ENCODE results near the gene ANKS1B. TPM values are rescaled to one million over a fixed set of nuclear protein-coding genes. Genes with fewer than 3 reads are reported as not detected.
"Not testable (repeated sequence)": the region's sequence is repeated elsewhere in the genome, so short reads cannot be mapped to it uniquely, and the experiment has no call there.

ANKS1B gene
- total and polyA plus RNA-seq, 4 experiments from 2014 or later = 0.28 to 0.55 TPM; not detected in 2

DNA sequence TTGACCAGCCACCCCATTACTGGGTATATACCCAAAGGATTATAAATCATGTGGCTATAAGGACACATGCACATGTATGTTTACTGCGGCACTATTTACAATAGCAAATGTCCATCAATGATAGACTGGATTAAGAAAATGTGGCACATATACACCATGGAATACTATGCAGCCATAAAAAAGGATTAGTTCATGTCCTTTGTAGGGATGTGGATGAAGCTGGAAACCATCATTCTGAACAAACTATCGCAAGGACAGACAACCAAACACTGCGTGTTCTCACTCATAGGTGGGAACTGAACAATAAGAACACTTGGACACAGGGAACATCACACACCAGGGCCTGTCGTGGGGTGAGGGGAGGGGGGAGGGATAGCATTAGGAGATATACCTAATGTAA lies 31.6 kb upstream of the ANKS1B start:
- H3K4me1 Mint-ChIP-seq; DNase-seq; H3K36me3 ChIP-seq (ENCODE audit: insufficient read depth, low read length); H3K27ac ChIP-seq (ENCODE audit: low read depth, low read length); CTCF ChIA-PET (ENCODE audit: partially characterized antibody); H3K36me3 Mint-ChIP-seq; H3K27me3 ChIP-seq (ENCODE audit: insufficient read depth, low read length); H3K4me3 Mint-ChIP-seq; intact Hi-C loops (cut with micrococcal nuclease); H3K4me1 ChIP-seq (ENCODE audit: insufficient read depth, low read length); H3K9me3 ChIP-seq (ENCODE audit: control insufficient read depth in 1 of 2, low read length in 2 of 2); H3K27me3 Mint-ChIP-seq; H3K4me3 ChIP-seq (ENCODE audit: low read length in 2 of 2); POLR2A ChIA-PET (ENCODE audit: partially characterized antibody); H3K27ac Mint-ChIP-seq: not testable (repeated sequence)
- H3K9me3 Mint-ChIP-seq = peaks cover 0 to 31% (median 12%) of the 10 kb centered on the region in 8 donors

DNA sequence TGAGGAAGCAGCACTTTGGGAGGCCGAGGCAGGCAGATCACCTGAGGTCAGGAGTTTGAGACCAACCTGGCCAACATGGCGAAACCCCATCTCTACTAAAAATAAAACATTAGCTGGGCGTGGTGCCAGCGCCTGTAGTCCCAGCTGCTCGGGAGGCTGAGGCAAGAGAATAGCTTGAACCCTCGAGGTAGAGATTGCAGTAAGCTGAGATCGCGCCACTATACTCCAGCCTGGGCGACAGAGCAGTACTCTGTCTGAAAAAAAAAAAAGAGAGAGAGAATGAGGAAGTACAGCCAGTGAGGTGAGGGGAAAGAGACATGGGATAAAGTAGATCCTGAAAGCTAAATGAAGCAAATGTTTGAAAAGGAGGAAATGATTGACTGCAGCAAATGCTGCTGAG lies 21.1 kb upstream of the ANKS1B start:
- not testable (repeated sequence) for H3K4me1 Mint-ChIP-seq; H3K4me3 Mint-ChIP-seq; H3K4me3 ChIP-seq (ENCODE audit: low read length in 2 of 2)

DNA sequence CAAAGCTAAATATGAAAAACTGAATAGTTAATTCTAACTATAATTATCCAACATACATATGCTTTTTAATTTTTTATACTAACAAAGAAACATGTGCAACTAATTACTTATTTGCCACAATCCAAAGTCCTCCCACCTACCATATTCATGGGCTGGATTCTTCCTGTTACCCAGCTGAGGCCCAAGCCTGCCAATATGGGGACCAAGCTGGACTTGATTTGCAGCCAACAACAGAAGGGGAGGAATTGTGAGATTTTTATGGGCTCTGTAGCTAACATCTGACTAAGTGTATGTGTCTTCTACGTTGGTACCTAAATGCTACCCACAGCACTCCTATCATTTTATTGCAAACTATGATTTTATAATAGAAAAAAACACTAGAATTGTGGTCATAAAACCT lies 13.1 kb upstream of the ANKS1B start:
- intact Hi-C loops (cut with micrococcal nuclease) = no loop called here

More for the DNA sequence above, 21.1 kb upstream of the ANKS1B start:
- H3K27ac Mint-ChIP-seq; H3K27me3 Mint-ChIP-seq; H3K27me3 ChIP-seq (ENCODE audit: insufficient read depth, low read length); H3K36me3 ChIP-seq (ENCODE audit: insufficient read depth, low read length); POLR2A ChIA-PET (ENCODE audit: partially characterized antibody); intact Hi-C loops (cut with micrococcal nuclease); H3K9me3 ChIP-seq (ENCODE audit: control insufficient read depth in 1 of 2, low read length in 2 of 2); DNase-seq; H3K4me1 ChIP-seq (ENCODE audit: insufficient read depth, low read length); CTCF ChIA-PET (ENCODE audit: partially characterized antibody); H3K27ac ChIP-seq (ENCODE audit: low read depth, low read length): not testable (repeated sequence)
- Mint-ChIP-seq H3K36me3 (peaks cover 1 to 27% of the 10 kb centered on the region in 2 donors), H3K9me3 (peaks cover 0 to 15% (median 5%) of the 10 kb centered on the region in 8 donors)

DNA sequence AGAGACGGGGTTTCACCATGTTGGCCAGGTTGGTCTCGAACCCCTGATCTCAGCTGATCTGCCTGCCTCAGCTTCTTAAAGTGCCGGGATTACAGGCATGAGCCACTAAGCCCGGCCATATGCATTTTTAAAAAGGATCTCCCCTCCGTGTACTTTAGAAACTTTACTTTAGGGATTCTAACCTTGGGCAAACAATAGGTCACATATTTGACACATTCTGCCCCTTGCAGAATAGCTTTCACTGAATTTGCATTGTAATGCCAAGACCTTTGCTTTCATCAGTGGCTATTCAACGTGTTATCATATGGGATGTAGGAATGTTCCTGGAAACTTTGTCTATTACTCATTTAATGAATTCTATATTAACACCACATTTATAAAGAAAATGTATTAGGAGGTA lies 11.4 kb upstream of the ANKS1B start:
- no peaks in the 10 kb centered on the region for H3K4me1 Mint-ChIP-seq
- no peak overlapping the region for H3K4me3 ChIP-seq (ENCODE audit: low read length in 2 of 2)
- no peak overlapping the region for H3K27ac ChIP-seq (ENCODE audit: low read depth, low read length)
- no peaks in the 10 kb centered on the region for H3K4me1 ChIP-seq (ENCODE audit: insufficient read depth, low read length)
- CTCF ChIA-PET (ENCODE audit: partially characterized antibody) = interaction anchor here (0.6 kb wide), 1 partner anchor 21 kb away, joined by 3 read pairs; no protein-coding TSS in a partner anchor
- H3K36me3 ChIP-seq (ENCODE audit: insufficient read depth, low read length) = no peaks in the 10 kb centered on the region
- H3K9me3 ChIP-seq (ENCODE audit: control insufficient read depth in 1 of 2, low read length in 2 of 2) = no peaks in the 10 kb centered on the region
- POLR2A ChIA-PET (ENCODE audit: partially characterized antibody) = no interaction called here
- no peak for DNase-seq
- intact Hi-C loops (cut with micrococcal nuclease) = no loop called here
- H3K27ac Mint-ChIP-seq = no peak overlapping the region
- no peaks in the 10 kb centered on the region for H3K27me3 Mint-ChIP-seq
- H3K9me3 Mint-ChIP-seq = peaks cover 4 to 33% (median 20%) of the 10 kb centered on the region in 8 donors
- no peaks in the 10 kb centered on the region for H3K36me3 Mint-ChIP-seq
- no peaks in the 10 kb centered on the region for H3K27me3 ChIP-seq (ENCODE audit: insufficient read depth, low read length)
- H3K4me3 Mint-ChIP-seq = no peak overlapping the region

More for the DNA sequence above, 13.1 kb upstream of the ANKS1B start:
- Histone ChIP-seq H3K27ac (ENCODE audit: low read depth, low read length) (no peak overlapping the region), H3K9me3 (ENCODE audit: control insufficient read depth in 1 of 2, low read length in 2 of 2) (no peaks in the 10 kb centered on the region), H3K36me3 (ENCODE audit: insufficient read depth, low read length) (no peaks in the 10 kb centered on the region), H3K4me3 (ENCODE audit: low read length in 2 of 2) (no peak overlapping the region), H3K4me1 (ENCODE audit: insufficient read depth, low read length) (no peaks in the 10 kb centered on the region), H3K27me3 (ENCODE audit: insufficient read depth, low read length) (no peaks in the 10 kb centered on the region)
- POLR2A ChIA-PET (ENCODE audit: partially characterized antibody) = no interaction called here
- no peak for DNase-seq
- no peaks in the 10 kb centered on the region for H3K4me1 Mint-ChIP-seq
- H3K27ac Mint-ChIP-seq = no peak overlapping the region
- H3K4me3 Mint-ChIP-seq = no peak overlapping the region
- H3K27me3 Mint-ChIP-seq = no peaks in the 10 kb centered on the region
- H3K9me3 Mint-ChIP-seq = peaks cover 4 to 33% (median 19%) of the 10 kb centered on the region in 8 donors
- no peaks in the 10 kb centered on the region for H3K36me3 Mint-ChIP-seq
- CTCF ChIA-PET (ENCODE audit: partially characterized antibody) = no interaction called here

DNA sequence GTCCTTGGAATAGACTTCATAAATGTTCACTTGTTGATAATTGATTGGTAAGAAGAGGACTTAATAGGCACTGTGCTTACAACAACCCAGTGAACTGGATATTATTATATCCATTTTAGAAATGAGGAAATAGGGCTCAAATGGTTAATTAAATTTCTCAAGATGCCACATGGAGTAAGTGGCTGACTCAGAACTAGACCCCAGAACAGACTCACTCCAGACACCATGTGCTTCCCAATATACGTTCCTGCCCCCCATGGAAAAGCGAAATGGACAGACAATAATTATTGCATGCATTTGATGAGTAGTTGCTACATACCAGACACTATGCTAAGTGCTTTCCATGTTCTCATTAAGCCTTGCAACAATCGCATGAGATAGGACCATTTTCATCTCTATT lies 895 bp upstream of the ANKS1B start:
- intact Hi-C loops (cut with micrococcal nuclease) = no loop called here
- peaks cover 4 to 18% (median 13%) of the 10 kb centered on the region in 4 donors for H3K4me1 Mint-ChIP-seq

DNA sequence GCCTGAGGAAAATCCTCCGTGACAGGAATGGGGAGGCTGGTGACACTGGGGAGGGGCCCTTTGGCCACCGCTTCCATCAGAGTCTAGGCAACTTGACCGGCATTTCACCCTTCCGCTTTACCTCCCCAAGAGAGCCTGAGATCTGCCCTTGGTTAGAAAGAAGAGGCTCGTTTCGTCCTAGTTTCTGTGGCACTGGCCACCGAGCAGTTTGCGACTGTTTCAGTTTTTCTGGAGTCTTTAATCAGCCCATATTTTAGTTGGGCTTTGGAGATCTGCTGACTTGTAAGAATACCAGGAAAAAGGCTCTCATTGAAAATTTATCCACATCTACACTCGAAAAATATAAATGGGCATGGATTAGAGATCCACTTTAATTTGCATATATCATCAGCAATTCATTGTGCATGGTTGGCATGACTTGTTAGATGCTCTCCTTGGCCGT lies 414 bp upstream of the ANKS1B start:
- Histone ChIP-seq H3K4me3 (ENCODE audit: low read length in 2 of 2) (no peak overlapping the region), H3K27me3 (ENCODE audit: insufficient read depth, low read length) (peaks cover 3% of the 10 kb centered on the region), H3K27ac (ENCODE audit: low read depth, low read length) (no peak overlapping the region), H3K4me1 (ENCODE audit: insufficient read depth, low read length) (peaks cover 4% of the 10 kb centered on the region), H3K9me3 (ENCODE audit: control insufficient read depth in 1 of 2, low read length in 2 of 2) (no peaks in the 10 kb centered on the region), H3K36me3 (ENCODE audit: insufficient read depth, low read length) (no peaks in the 10 kb centered on the region)
- Mint-ChIP-seq H3K4me1 (peaks cover 4 to 18% (median 13%) of the 10 kb centered on the region in 4 donors), H3K9me3 (peaks cover 0 to 4% (median under 1%) of the 10 kb centered on the region in 8 donors), H3K27ac (no peak overlapping the region), H3K4me3 (peak overlapping the region; percentile 10 to 74 (median 52)), H3K27me3 (peaks cover 31 to 36% of the 10 kb centered on the region in 2 donors), H3K36me3 (no peaks in the 10 kb centered on the region)
- DNase-seq = no peak
- POLR2A ChIA-PET (ENCODE audit: partially characterized antibody) = no interaction called here
- intact Hi-C loops (cut with micrococcal nuclease) = no loop called here
- CTCF ChIA-PET (ENCODE audit: partially characterized antibody) = no interaction called here

More for the DNA sequence above, 895 bp upstream of the ANKS1B start:
- H3K27me3 Mint-ChIP-seq = peaks cover 31 to 36% of the 10 kb centered on the region in 2 donors
- peaks cover 0 to 4% (median under 1%) of the 10 kb centered on the region in 8 donors for H3K9me3 Mint-ChIP-seq
- no peak overlapping the region for H3K27ac Mint-ChIP-seq
- Histone ChIP-seq H3K27me3 (ENCODE audit: insufficient read depth, low read length) (peaks cover 3% of the 10 kb centered on the region), H3K4me1 (ENCODE audit: insufficient read depth, low read length) (peaks cover 4% of the 10 kb centered on the region), H3K27ac (ENCODE audit: low read depth, low read length) (no peak overlapping the region), H3K9me3 (ENCODE audit: control insufficient read depth in 1 of 2, low read length in 2 of 2) (no peaks in the 10 kb centered on the region), H3K36me3 (ENCODE audit: insufficient read depth, low read length) (no peaks in the 10 kb centered on the region), H3K4me3 (ENCODE audit: low read length in 2 of 2) (no peak overlapping the region)
- no peak for DNase-seq
- no peaks in the 10 kb centered on the region for H3K36me3 Mint-ChIP-seq
- H3K4me3 Mint-ChIP-seq = peak overlapping the region in 6 of 8 donors; percentile 46 to 74 (median 62)
- ChIA-PET CTCF (ENCODE audit: partially characterized antibody) (no interaction called here), POLR2A (ENCODE audit: partially characterized antibody) (no interaction called here)

DNA sequence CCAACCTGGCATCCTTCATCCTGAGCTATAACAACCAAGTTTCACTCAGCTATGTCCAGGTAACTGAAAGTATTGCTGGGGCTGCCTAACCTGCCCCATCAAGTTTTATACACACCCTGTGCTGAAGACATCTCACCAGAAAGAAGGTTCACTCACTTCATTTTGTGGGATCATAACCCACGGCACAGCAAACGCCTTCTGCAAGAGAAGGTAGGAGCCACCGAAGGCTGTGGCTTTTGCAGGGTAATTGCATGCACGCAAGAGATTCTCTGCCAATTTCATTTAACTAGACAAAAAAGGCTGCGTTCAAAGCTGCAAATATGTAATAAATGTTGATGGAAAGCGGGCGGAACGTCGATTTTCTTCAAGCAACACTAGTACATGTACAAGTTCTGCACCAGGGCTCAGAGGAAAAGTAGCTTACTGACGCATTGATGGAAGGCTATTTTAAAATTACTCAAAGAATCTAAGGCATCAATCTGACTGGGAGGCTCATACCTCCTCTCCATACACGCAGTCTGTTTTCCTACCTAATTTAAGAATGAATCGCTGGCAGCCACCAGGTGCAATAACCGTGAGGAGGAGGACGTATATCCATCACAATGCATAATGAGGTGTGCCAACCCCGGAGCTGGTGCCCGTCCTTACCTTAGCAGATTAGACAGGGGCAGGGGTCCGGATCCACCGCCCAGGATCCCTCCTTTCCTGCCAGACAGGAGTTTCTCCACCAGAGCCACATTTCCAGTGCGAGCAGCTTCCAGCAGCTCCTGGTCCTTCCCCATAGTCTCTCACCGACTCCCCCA lies 1.1 kb downstream of the ANKS1B start:
- H3K9me3 Mint-ChIP-seq = peaks cover 0 to 4% (median under 1%) of the 10 kb centered on the region in 8 donors
- Histone ChIP-seq H3K4me3 (ENCODE audit: low read length in 2 of 2) (no peak overlapping the region), H3K36me3 (ENCODE audit: insufficient read depth, low read length) (no peaks in the 10 kb centered on the region), H3K9me3 (ENCODE audit: control insufficient read depth in 1 of 2, low read length in 2 of 2) (no peaks in the 10 kb centered on the region), H3K27me3 (ENCODE audit: insufficient read depth, low read length) (peaks cover 3% of the 10 kb centered on the region), H3K27ac (ENCODE audit: low read depth, low read length) (no peak overlapping the region), H3K4me1 (ENCODE audit: insufficient read depth, low read length) (peaks cover 4% of the 10 kb centered on the region)
- peak overlapping the region in 1 of 7 donors; percentile 60 for H3K27ac Mint-ChIP-seq
- CTCF ChIA-PET (ENCODE audit: partially characterized antibody) = no interaction called here
- H3K27me3 Mint-ChIP-seq = peaks cover 29 to 39% of the 10 kb centered on the region in 2 donors
- intact Hi-C loops (cut with micrococcal nuclease) = no loop called here
- POLR2A ChIA-PET (ENCODE audit: partially characterized antibody) = no interaction called here
- H3K4me3 Mint-ChIP-seq = peak overlapping the region in 6 of 8 donors; percentile 23 to 75 (median 41)
- H3K4me1 Mint-ChIP-seq = peaks cover 4 to 18% (median 13%) of the 10 kb centered on the region in 4 donors
- H3K36me3 Mint-ChIP-seq = no peaks in the 10 kb centered on the region
- no peak for DNase-seq

Data from CD4-positive, alpha-beta memory T cell (primary cell).